ENCODE measurements around the gene INTS13. TPM values are rescaled to one million over a fixed set of nuclear protein-coding genes. Genes with fewer than 3 reads are reported as not detected.

The INTS13 gene
- total RNA-seq, 4 donors from 2014 or later: 6.4 to 120 (median 15.7) TPM

- Histone ChIP-seq H3K4me3 (no peak overlapping the region), H3K4me1 (no peaks in the 10 kb centered on the region), H3K9me3 (no peaks in the 10 kb centered on the region), H3K27me3 (no peaks in the 10 kb centered on the region), H3K36me3 (no peaks in the 10 kb centered on the region), H3K27ac (no peak overlapping the region)
- in situ Hi-C loops (cut with MboI; ENCODE audit: low pct_ligation_motif_present in 1 of 4, low pct_unique_long_range_greater_than_20kb in 1 of 4, low sequenced_read_pairs in 3 of 4) (no loop called here), intact Hi-C loops (cut with DNase I; ENCODE audit: low total_unique reads) (loop anchor here (10.0 kb wide), 1 partner anchor 159 kb away; the partner anchor contains the start of gene TM7SF3)
- WGBS, 2 donors (ENCODE audit: low coverage in 1 of 2): 50 to 74% methylated on average over 1 of the region's 1 CpG
- TF ChIP-seq POLR2AphosphoS5 (IDR thresholded peaks at IDR 0.05) (no peak), EP300 (IDR thresholded peaks at IDR 0.05; ENCODE audit: low read depth) (no peak), CTCF (IDR thresholded peaks at IDR 0.05) (no peak), POLR2A (IDR thresholded peaks at IDR 0.05) (no peak)
- DNase-seq: no peak
These were observed 82.4 kb downstream of the INTS13 start for GRCh38 chr12:26855337-26855736.

Other genes with a start within 250 kb of the INTS13 start
- gene ITPR2, start 104.8 kb downstream of the INTS13 start, total RNA-seq: 10 to 100 TPM; 29.8 to 60.5 (median 41.2) TPM
- 10 to 100 TPM; 13.7 to 85.4 (median 43.9) TPM for gene FGFR1OP2, start 489 bp upstream of the INTS13 start, total RNA-seq
- gene TM7SF3, start 76.4 kb upstream of the INTS13 start, total RNA-seq: 100 to 1,000 TPM in 1 of 4 donors, 10 to 100 TPM in 3; 38.6 to 123 (median 47.5) TPM
- 10 to 100 TPM in 2 of 4 donors, 1 to 10 TPM in 2; 7.5 to 34.5 (median 20.3) TPM for gene MED21, start 84.6 kb upstream of the INTS13 start, total RNA-seq
- gene C12orf71, start 144.6 kb upstream of the INTS13 start, total RNA-seq: not detected